Dedifferentiated amniotic fluid mesenchymal stem cell (primary cell): ENCODE measurements around the gene SF3B5.
A peak's percentile ranks its signal among the peaks of the same experiment; 100 is the strongest.
"Not testable (repeated sequence)": the region's sequence is repeated elsewhere in the genome, so short reads cannot be mapped to it uniquely, and the experiment has no call there.

Experiments
- DNase-seq: peaks from one replicate; pipeline ENCODE4 v3.0.0-alpha.2; 2016; ENCODE audit errors: extremely low spot score

The SF3B5 gene

DNA sequence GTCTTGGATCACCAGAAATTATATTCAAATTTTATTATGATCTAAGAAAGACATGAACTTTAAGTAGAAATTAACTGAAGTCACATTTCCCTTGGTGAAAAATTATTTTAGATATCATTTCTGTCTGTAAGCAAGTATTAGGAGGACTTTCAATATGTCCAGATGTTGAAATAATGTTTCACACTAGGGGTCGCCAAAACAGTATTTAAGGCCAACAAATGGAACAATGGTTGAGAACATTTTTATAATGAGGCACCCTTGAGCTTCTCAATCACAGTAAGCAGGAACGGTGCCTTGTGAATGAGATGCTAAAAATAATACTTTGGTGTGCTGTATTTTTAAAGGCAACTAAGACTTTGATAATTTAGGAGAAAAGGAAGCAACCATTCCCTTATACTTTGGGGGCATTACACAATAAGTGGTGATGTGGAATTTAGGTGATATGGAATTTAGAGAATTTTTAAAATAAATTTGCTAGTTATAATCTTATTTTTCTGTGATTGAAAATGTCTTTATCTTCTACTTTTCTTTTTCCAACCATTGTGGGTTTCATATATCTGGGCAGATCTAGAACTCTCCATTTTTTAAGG, 9.6 kb upstream of the SF3B5 start:
- peak; percentile 77 for DNase-seq

DNA sequence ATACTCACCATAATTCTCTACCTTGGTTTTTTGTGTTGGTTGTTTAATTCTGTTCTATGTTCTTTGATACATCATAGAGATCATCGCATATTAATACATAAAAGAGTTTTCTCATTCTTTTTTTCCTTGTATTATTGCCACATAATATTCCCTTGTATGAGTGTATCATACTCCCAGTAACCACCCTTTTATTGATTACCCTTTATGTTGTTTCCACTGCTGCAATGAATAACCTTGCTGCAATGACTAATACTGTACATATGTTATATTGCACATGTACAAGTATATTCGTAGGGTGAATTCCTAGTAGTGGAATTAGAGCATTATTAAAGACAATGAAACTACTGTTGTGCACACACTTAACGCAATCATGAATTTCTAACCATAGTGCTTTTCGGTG, 9.1 kb upstream of the SF3B5 start:
- DNase-seq = no peak

DNA sequence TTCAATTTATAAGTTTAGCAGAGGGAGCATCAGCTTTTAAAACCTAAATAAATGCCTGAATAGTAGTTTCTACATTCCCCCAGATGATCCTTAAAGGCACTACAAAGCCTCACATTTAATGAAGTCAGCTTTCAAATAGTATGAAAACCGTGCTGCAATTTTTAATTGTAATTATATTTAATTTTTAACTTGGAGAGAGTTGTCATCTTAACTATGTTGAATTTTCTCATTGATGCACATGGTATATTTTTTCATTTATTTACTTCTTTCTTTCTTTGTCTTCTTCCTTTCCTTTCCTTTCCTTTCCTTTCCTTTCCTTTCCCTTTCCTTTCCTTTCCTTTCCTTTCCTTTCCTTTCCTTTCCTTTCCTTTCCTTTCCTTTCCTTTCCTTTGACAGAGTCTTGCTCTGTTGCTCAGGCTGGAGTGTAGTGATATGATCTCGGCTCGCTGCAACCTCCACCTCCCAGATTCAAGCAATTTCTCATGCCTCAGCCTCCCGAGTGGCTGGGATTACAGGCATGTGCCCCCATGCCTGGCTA, 7.7 kb upstream of the SF3B5 start:
- DNase-seq = no peak

DNA sequence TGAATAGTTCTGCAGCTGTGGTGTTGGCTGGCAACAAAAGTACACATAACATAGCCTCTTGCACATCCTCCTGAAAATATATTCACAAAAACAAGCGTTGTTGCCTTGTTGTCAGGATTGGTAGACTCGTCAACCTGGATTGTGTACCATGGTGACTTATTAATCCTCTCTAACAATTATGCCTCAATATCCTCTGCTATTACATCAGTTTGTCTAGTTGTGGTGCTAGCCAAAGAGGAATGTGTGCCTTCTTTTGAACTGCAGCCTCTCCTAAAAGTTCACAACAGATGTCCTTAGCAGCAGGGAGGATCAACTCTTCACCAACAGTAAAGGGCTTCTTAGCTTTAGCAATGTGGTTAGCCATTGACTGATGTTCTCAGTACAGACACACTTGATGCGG, 3.6 kb upstream of the SF3B5 start:
- no peak for DNase-seq

DNA sequence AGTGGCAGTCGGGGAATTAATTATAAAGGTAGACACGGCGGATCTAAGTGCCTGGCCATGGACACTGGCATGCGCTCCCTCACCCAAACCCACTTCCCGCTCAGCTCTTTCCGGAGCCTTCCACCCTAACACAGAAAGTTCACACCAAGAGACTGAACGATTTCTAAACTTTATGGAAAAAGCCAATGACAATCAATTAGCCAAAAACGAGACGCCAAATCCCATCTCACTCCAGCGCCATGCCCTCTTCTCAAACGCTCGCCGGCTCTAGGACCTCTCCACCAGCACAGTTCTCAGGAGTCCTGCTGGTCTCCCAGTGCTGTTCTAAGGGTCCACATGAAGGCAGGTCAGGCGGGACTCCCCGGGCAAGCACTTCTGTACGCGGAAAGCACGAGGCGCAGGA, 641 bp downstream of the SF3B5 start:
- no peak for DNase-seq

DNA sequence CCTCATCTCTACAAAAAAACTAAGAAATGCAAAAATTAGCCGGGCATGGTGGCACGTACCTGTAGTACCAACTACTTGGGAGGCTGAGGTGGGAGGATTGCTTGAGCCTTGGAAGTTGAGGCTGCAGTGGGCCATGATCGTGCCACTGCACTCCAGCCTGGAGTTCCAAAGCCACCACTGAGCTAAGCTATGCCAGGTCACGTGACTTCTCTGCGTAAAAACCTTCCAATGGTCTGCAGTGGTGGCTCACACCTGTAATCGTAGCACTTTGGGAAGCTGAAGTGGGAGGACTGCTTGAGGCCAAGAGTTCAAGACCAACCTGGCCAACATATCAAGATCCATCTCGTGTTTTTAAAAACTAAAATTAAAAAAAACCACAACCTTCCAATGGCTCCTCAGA, 1.7 kb downstream of the SF3B5 start:
- no peak for DNase-seq

DNA sequence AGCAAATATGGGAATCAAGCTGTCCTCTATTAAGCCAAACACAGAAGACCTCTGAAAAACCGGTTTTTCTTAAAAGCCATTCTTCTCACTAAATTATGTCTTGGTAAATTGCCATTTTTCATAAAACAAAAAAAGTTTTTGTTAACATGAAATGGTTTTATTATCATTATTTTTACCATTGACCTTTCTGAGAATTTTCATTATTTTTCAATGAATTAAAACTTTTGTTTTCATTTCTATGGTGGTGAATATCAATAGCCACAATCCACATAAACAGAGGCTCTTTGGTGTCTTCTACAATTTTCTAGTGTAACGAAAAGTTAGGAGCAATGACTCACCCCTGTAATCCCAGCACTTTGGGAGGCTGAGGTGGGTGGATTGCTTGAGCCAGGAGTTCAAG, 2.1 kb downstream of the SF3B5 start:
- no peak for DNase-seq

DNA sequence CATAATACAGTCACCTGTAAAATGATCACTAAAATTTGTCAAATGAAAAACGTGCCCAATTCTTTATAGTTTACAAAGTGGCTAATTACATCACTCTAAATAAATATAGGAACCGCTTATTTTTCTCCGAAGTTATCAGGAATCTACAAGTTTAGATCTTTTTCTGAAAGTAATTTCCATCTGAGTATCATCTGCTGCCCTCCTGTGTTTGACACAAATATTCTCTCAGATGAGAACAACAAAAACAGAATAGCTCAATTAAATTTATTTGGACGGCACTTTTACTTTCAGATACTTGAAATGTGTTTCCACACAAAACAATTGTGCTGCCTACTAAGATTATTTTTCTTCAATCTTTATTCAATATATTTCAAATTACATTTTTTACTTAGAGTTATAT, 5.0 kb downstream of the SF3B5 start:
- DNase-seq = no peak

DNA sequence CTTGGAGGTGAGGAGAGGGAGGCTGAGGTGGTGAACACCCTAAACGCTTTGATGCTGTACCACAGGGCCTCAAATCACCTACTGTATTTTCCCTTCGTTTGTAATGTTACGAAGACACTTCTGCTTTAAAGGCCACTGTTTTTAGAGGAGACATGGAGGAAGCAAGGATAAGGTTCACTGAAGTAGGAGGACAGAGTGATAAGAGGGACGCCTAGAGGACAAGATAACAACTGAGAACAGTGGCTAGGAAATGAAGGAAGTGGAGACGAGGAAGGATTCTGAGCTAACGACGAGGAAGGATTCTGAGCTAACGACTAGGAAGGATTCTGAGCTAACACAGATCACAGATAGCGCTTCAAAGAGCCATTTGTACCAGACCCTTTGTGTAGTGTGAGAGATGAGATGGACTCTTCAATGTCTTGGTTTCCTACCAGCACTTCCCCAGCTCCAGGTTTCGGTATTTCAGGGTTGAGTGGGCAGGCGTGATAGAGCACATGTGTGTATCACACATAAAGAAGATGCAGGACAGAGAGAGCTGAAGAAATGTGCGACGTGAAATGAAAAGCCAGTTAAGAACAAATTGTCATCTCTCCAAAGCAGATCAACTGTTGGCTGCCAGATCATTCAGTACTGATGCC, 7.5 kb downstream of the SF3B5 start:
- DNase-seq = no peak

DNA sequence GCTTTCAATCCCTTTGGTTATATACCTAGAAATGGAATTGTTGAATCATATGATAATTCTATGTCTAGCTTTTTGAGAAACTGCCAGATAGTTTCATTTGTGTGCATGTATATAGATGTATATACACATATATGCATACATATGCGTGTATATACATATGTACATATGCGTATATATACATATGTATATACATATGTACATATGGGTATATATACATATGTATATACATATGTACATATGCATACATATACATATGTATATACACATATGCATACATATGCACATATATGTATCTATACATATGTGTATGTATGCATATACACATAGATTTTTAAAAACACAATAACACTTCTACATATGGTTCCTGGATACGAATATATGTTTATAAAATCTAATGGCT, 8.4 kb downstream of the SF3B5 start:
- DNase-seq = no peak

DNA sequence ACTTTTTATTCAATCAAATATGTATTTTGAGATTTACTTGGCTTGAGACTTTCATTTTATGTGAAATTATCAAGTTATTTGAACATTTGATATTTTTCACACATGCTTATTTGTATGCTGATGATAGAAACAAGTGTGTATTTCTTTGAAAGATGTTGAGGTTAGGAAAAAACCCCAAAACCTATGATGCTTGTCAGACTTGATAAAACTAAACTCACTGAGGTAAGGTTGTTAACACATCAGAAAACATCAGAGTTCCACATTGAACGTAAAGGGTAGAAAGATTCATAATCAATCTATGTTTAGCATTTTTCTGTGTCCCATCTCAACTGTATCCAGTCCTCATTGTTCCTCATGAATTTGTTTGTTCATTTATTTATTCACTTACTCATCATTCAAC, 12.2 kb downstream of the SF3B5 start:
- DNase-seq = no peak

DNA sequence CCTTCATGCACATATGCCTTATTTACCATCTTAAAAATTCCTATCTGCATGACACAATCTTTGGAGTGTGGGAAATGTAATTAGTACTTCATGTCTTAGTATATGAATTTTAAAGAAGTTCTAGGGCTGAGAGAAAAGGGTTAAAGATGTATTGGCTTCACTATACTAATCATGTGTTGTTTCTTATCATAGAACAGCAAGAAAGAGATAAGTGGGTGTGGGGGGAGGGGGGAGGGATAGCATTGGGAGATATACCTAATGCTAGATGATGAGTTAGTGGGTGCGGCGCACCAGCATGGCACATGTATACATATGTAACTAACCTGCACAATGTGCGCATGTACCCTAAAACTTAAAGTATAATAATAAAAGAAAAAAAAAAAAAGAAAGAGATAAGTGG, 13.0 kb downstream of the SF3B5 start:
- not testable (repeated sequence) for DNase-seq

DNA sequence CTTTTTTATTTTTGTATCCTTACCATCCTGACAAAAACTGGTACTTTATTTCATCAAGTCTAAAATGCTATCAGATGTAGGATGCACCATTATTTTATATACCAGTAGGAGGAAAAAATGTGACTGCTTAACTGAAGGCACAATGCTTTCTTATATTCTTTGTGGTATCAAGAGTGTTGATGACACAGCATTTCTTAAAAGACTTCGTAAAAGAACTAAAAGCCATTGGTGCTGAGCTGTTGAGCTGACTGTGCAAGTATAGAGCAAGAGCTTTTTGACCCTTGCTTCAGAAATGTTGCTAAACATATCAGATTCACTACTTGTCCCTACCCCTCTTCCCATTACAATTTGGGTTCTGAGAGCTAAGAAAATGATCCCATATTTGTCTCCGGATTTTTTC, 17.5 kb downstream of the SF3B5 start:
- DNase-seq = no peak

DNA sequence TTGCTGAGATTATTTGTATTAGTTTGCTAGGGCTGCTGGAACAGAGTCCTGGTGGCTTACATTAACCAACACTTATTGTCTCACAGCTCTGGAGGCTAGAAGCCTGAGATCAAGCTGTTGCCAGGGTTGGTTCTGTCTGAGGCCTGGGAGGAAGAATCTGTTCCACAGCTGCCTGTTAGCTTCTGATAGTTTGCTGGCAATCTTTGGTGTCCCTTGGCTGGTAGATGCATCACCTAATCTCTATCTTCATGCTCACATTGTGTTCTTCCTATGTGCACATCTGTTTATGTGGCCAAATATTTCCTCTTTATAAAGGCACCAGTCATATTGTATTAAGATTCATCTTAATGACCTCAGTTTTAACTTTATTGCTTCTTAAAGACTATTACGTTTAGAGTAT, 19.5 kb downstream of the SF3B5 start:
- DNase-seq = no peak

DNA sequence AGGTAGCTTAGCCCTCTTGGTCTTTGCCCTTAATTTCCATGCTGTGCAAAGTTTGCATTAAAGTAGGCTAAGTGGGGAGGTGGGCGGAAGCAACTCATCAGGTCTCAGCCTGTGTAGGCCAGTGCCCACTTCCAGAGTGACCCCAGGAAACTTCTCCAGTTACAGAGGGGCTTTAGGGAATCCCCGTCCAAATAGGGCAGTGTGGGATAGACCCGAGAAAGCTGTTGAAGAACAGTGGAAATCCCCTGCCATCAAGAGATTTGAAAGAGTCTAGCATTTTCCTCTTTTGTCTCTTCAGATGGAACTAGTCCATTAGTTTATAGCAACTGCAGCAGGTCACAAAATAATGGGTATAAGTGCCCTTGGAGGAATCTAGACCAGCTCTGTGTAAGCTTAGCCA, 20.2 kb downstream of the SF3B5 start:
- no peak for DNase-seq

DNA sequence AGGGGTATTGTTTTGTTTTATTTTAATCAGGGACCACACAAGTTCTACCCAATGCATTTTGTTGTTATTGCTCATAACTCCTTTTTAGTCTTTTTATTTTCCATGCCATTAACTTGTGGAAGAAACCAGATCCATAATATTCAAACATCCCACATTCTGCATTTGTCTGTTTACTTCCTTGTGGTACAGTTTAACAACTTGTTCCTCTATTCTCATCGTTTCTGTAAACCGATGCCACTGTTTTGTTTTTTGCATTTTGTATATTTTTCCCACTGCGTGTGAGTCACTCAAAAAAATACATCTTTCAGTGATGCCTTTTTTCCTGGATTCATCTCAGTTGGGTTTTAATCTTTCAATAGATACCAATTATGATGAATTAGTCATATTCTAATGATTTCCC, 22.3 kb downstream of the SF3B5 start:
- DNase-seq = no peak

DNA sequence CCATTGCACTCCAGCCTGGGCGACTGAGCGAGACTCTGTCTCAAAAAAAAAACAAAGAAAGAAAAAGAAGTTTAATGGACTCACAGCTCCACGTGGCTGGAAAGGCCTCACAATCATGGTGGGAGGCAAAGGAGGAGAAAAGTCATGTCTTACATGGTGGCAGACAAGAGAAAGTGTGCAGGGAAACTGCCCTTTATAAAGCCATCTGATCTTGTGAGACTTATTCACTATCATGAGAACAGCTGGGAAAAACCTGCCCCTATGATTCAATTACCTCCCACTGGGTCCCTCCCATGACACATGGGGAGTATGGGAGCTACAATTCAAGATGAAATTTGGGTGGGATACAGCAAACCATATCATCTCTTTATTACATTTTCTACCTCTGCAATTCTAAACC, 25.9 kb downstream of the SF3B5 start:
- DNase-seq = no peak

DNA sequence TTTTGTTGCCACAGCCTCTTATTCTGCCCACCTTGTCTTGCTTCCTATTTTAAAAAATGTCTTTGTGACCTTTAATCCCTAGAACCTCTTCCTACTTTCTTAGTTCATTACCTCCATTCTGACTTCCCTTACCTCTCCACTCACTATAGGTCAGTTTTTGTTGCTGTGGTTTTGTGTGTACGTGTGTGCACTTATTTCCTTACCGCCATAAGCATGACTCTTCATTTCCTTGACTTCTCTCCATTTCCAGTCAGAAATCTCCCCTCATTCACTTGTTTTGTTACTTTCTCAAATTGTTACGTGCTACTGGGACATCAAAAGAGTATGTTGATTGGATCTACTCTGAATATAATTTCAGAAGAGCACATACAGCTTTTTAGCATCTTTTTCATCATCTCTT, 26.6 kb downstream of the SF3B5 start:
- no peak for DNase-seq

DNA sequence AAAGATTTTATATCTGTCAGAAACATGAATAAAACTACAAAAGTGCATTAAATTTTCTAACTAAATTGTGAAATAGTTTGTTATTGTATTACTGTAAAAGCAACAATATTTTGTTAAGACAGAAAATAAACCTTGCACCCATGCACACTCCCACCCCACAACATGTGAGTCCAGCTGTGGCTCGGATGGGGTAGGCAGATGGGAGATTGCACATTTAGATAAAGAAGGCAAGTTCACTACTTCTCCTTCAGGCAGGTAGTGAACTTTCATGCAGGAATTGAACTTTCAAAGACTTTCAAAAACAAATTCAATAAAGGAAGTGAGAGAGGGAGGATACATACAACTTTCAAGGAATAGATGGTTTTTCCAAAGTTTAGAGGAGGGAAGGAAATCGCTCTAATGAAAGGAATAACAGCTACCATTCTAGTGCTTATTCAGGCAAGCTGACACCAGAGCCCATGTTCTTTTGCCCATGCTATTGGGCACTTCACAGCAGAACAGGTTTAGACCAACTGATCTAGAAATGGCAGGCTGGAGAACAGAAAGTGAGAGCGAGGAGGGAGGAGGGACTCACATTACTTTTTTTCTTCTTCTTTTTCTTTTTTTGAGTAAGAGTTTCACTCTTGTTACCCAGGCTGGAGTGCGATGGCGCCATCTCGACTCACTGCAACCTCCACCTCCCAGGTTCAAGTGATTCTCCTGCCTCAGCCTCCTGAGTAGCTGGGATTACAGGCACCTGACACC, 28.5 kb downstream of the SF3B5 start:
- no peak for DNase-seq

DNA sequence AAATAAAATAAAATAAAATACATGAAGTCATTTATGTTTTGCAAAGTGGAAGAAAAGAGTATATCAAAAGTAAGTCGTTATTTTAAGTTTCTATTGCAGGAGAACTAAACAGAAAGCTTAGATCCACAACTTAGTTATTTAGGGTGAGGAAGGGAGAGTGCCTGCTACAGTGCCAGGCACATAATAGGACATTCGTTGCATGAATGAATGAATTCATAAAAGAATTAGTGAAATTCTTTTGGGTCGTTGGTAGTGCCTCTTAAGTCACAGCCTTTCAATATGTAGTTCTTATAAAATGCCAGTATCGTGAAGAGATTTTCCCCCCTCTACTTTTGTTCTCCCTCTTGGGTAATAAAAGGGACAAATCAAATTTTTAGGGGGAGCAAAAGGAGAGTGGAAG, 29.1 kb downstream of the SF3B5 start:
- DNase-seq = no peak

DNA sequence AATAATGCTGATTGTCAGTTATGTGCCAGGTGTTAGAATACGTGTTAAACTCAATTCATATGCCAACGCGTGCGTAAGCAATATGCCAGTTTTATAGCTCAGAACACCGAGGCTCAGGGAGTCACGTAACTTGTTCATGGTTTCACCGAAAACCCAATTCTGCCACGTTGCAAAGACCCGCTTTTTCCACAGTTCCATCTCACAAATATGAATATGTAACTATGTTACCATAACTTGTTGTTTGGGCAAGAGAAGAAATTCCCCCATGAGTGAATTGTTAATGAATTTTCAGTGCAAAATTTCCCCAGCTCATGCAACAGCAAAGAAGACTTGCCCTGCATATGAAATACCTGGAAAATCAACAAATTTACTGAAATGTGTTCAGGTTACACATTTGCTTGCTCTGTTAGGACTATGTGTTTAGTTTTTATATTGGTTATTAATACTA, 30.1 kb downstream of the SF3B5 start:
- no peak for DNase-seq

DNA sequence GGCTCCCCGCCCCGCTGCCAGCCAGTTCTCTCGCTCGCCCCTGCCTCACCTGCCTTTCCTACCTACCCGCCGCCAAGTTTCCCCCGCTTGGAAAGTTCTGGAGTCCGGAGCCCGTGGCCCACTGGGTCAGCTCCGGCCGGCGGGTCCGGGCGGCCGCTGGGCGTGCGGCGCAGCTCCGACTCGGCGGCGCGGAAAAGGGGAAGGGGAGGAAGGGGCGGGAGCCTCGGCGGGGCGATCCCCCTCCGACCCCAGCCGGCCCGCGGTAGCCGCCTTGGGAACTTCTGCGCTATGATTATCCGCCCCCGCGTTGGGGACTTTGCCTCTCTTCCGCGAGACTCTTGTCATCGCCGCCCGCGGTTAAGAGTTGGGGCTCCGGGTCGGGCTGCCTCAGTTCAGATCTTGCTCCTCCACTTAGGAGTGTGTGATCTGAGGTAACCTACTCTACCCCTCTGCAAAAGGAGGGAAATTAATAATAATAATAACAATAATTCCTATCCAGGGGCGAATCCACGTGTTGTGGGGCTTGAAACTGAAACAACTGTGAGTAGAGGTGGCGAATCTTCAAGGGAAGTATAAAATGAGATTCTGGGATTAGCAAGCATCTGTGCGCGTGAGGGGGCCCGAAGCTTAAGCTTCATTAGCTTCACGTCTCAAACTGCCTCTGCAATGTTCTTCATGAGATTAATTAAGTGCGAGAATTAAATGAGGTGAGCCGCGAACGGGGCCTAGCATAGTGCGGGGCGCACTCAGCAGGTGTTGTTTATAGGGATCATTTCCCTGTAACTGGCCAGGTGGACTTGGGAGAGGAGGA, 30.8 kb downstream of the SF3B5 start:
- DNase-seq = no peak
